NCI-H2081 treated with DMSO at 0.1 percent for 48 hours (cell line): Measurements from ENCODE around the gene CAB39.

ENCODE experiments used
- DNase-seq: peaks from one replicate; lab custom pipeline; 2025; lab: John Stamatoyannopoulos, UW

Gene CAB39

DNA sequence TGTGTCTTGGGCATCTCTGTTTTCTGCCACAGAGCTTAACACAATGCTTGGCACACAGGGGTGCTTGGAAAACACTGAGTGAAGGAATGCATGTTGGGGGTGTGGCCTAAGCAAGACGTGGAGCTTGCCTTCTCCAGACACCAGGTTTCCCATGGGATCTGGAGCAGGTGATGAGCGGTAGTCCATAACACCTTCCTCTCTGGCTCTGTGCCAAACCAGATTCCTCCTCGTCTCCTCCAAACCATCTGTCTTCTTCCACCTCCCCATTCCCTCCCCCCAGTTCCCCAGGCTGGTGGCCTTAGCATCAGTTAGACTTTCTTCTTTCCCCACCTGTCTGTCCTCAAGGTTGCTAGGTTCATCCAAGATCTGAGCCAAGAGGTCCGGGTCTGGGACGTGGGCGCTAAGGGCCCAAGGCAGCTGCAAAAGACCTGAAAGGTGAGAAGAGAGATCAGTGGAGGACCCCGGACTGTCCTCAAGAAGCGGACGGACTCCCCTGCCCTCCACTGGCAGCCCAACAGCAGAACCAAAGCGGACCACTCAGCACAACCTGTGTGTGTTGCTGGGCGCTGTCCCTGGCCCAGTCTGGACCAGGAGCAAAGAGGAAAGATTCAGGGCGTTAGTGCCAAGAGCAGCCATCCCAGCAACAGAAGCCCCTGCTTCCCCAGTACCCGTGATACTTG lies 150.9 kb downstream of the CAB39 start:
- no peak for DNase-seq

DNA sequence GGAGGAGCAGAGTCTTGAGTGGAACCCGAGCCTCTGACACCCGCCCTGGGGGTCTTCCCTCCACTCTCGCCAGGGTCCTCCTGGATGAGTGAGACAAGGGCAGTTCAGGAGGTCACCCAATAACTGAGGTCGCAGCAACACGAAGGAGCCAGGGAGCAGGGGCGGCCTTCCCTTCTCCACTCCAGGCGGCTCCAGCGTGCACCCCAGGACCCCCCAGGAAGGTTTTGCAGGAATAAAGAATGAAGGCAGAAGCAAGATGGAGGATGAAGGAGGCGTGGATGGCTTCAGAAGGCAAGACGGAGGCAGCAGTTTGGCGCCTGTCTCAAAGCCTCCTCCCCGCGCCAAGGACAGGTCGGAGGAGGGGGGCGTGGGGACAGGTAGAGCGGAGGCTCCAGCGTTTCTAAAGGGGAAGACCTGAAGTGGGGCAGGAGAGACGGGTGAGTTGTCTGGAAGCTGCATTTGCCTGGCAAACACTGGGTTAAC lies 151.5 kb downstream of the CAB39 start:
- no peak for DNase-seq

DNA sequence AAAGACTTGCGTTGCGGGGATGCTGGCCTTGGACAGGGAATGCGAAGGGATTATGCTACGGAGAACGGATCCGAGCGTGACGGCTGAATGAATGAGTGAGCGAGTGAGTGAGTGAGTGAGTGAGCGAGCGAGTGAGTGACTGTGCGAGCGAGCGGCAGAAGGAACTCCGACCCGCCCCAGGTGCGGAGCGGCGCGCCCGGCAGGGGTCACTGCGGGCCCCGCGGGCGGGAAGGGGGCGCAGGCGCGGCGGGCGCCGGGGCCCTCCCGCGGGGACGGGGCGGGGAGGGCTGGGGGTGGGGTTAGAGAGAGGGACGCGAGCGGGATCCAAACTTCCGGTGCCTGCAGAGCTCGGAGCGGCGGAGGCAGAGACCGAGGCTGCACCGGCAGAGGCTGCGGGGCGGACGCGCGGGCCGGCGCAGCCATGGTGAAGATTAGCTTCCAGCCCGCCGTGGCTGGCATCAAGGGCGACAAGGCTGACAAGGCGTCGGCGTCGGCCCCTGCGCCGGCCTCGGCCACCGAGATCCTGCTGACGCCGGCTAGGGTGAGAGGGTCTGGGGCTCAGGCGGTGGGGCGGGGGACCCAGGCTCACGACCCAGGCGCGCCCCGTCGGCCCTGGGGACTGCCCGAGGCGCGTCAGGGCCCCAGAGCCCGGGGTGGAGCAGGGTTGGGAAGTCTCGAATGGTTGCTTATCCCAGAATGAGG lies 152.1 kb downstream of the CAB39 start, which contains the start of gene ITM2C:
Gene ITM2C, plus strand, starts transcription at position 338 of the 702 bp plus-strand sequence. Its CDS starts 84 bp downstream, at position 422.
- no peak for DNase-seq

DNA sequence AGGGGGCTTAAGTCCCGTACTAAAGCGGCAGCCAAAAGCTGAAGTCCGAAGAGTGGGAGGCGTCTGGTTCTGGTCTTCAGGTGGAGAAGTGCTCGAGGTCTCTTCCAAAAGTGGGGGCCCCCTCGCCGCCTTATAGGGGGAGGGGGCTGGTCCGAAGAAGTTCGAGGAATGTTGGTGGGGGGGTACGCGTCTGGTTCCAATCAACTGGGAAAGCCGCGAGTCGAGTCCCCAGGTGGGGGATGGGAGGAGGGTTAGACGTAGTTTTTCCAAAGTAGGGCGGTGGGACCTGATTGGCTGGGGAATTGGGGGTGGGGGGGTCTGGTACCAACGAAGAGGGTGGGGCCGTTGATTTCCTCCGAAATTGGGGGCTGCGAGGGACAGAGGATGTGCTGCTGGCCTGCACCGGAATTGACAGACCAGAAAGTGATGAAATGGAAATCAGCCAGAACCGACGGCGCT lies 152.7 kb downstream of the CAB39 start:
- DNase-seq: no peak

DNA sequence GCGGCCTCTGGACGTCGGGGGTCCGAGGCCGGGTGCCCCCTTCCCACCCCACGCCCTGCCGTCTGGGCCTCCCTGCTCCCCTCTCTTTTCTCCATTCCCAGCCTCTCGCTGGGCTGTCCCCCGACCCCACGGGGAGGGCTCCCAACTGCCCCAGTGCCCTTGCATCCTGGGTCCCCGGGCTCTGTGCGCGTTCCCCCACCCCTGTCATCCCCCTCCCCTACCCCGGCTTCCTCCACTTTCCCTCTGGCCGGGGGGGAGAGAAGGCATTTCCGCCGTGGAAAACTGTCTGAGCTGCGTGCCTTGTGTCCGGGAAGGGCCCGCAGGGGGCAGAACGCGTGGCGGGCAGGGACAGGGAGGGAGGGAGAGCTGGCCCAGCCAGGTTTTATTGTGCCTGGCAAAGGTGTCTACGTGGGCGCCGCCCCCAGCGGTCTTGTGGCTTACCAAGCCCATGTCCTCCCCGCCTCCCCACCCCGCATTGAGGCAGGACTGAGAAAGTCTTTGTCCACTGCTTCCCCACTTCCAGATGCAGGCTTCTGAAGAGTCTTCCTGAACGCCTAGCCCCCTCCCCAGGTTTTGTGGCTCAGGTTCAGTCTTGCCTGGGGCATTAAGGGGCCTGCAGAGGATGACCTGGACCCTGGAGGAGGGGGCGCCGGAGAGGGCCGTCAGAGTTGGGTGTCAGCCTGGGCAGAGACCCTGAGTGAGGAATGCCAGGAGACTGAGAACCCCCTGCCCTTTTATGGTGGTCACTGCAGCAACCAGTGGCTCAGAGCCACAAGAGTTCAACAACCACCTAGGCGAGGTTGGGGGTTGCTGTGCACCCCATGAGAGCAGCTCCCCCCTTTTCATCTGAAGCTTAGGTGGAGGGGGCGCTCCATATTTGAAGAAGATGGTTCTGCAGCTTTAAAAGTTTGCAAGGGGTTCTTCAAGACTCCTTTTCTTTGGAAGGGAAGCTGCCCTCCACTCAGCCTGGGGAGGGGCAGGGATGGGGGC lies 153.4 kb downstream of the CAB39 start:
- no peak for DNase-seq

DNA sequence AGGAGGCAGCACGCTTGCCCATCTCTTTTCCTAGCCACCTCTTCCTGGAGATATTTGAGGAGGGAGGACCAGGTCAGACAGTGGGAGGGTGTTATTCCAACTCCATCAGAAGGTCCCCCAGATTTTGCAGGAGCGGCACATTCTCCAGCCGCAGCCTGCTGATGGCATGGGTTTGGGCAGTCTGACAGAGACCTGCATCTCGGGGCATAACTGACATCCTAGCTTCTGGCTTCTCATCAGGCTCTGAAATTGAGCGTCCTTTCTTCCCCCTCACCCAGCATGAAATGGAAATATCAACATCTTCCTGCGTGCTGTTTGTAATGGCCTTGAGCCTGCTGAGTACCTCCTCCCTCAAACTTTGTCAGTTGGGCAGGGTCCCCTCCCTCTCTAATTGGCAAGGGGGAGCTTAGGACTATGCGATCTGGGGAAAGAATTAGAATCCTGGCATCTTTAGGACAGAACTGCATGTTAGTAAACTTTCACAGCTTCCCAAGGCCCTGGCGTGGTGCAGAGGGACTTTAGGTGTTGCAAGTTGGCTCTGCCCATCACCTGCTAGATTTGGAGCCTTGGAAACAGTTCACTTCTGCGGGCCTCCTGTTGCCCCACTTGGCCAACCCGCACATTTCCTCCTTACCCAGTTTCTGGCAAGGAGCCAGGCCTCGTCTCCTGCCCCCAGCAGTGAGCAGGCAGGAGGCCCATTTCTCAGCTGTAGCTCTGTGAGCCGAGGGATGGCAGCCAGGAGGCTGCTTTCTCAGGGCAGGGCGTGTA lies 154.3 kb downstream of the CAB39 start:
- no peak for DNase-seq

DNA sequence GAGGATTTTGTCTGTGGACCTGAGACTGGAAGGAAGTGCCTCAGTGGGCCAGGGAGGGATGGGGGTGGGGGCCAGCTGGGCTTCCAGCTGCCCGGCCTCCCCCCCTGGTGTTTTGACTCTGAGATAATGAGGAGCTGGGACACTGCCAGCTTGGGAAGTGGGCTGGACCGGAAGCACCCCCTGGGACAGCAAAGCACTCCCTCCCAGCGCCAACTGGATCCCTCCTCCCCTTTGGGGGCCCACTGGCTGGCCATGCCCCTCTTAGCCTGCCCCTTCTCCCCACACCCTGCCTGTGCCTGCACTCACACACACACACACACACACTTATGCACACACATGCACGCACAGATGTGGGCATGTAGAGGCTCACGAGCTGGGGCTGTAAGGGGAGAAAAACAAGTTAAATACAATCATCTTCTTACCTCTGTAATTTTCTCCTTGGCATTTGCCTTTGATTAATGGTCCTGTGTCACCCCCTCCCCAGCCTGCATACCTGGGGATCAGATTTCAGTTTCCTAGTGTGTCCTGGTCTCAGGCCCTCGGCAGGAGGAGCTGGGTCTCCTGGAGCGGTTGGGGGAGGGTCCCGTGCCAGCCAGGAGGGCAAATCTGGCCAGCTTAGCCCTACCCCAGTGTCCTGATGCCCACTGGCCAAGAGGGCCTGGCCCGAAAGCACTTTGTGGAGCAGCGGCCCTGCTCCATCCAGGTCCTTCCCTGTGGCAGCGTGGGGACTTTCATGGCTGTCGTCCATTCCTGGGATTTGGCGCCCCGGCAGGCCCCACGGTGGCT lies 155.7 kb downstream of the CAB39 start:
- DNase-seq: no peak

DNA sequence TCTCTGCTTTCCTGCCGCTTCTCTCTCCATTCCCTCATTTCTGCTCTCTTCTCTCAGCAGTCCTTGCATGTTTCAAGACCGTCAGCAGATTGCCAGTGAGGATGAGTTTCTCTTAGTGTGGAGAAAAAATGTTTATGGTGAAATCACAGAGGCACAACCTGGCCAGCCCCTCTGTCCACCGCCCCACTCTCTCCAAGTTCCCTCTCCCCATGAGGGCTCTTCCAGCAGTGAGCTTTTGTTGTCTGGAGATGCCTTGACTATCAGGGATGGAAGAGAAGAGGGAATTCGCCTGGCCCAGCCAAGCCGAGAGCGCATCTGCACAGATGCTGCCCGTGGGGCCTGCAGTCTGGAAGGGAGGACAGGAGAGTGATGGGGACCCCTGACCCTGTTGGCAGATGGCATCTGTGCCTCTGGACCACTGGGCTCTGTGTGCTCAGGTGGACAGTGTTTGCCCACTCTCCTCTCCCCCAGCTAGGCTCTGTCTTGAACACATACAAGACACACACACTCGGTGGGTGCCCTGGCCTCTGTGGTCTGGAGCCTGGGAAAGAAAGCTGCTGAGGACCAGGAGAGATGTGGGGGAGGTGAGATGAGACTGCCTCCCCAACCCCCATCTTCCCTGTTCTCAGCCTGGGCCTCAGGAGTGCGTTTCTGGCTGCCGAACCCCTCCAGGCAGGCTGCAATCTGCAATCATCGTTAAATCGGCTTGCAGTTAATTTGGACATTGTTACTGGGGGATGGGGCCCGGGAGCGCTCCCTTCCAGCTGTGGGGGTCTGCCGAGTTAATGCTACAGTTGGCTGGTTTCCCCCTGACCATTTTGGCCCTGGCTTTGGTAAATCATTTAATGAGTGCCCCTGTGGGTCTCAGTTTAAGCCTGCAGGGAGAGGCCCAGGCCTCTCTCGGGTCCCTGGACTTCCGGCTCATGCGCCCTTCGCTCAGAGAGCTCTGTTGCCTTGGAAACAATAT lies 156.6 kb downstream of the CAB39 start:
- no peak for DNase-seq

DNA sequence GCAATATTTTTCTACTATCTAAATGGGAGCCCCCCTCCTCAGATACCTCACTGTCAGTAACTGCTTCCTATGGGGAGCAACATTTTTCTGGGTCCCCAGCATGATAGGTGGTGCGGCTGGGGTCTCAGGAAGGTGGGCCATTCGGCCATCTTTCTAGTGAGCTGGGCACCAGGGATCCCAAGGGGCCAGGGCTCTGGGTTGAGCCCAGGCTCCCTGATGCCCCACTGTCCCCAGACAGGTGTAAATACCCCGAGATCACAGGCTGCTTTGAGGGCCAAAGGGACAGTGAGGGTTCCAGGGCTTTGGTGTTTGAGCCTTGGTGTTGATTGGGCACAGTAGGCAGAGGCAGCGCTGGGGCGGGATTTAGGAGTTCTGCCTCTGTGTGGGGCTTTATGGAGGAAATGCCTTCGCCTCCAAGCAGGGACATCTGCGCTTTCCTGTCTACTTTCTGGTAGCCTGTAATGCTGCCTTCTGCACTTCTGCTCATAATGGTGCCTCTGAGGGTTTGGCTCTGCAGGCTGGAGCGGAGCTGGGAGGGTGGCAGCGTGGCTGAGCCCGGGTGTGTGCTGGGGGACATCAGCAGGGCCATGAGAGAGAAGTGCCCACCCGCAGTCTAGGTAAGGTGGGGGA lies 157.4 kb downstream of the CAB39 start:
- DNase-seq: no peak
